Right lobe of liver (tissue), 4 donors: ENCODE data around the gene PDPK1.
"Not testable (repeated sequence)": the region's sequence is repeated elsewhere in the genome, so short reads cannot be mapped to it uniquely, and the experiment has no call there.

Experiments used
- CTCF ChIP-seq, 4 donors: fragments of 200-600 bp in 3 of 4; fragments of 450-650 bp in 1 of 4; IDR thresholded peaks; one replicate each; pipeline versions ENCODE4 v1.5.1 to v1.8.0; 2016 to 2022; ENCODE audit warnings: antibody characterized with exemption in 4 of 4, mild to moderate bottlenecking in 2 of 4
- POLR2A ChIP-seq: fragments of 450-650 bp; IDR thresholded peaks from one replicate; pipeline ENCODE4 v1.6.1; 2017; ENCODE audit warnings: antibody characterized with exemption, mild to moderate bottlenecking
- donor health status: DM: no; HTN: no; CAD: no.
- donor health status: DM: no; HTN: no; CAD: no.
- donor health status: DM: no; HTN: yes; CAD: no.

- TF ChIP-seq POLR2A; CTCF (IDR thresholded peaks at IDR 0.05): not testable (repeated sequence)
Measured at GRCh38 chr16:2575839-2576238, 38.0 kb downstream of the PDPK1 start.
